GM23338 (cell line): ENCODE results near the gene SURF1. TPM values are rescaled to one million over a fixed set of nuclear protein-coding genes. Genes with fewer than 3 reads are reported as not detected.

Experiments
- ATAC-seq: fragments of 200-7000 bp; cut with Tn5 transposase; 3 replicates; pipeline ENCODE4 v1.9.1; 2020
- DNase-seq: peaks from one replicate; pipeline ENCODE4 v3.0.0-alpha.2; 2015; ENCODE audit warnings: low spot score
- H2AFZ ChIP-seq: fragments of 200-600 bp; sonication (generic); 2 replicates; pipeline ENCODE4 v1.8.0; 2016; ENCODE audit warnings: antibody characterized with exemption, mild to moderate bottlenecking, moderate library complexity
- H3F3A ChIP-seq: fragments of 200-600 bp; sonication (generic); replicated peaks from 2 replicates; pipeline ENCODE4 v1.8.0; 2017; ENCODE audit warnings: antibody characterized with exemption, mixed run types, low read depth
- H3K27ac ChIP-seq: fragments of 200-600 bp; sonication (generic); 2 replicates; pipeline ENCODE4 v1.6.1; 2016; ENCODE audit warnings: low read depth
- H3K27me3 ChIP-seq: fragments of 200-600 bp; sonication (generic); 2 replicates; pipeline ENCODE4 v1.8.0; 2016; ENCODE audit warnings: mild to moderate bottlenecking, mixed run types, moderate library complexity; ENCODE audit not compliant: insufficient read depth
- H3K36me3 ChIP-seq: fragments of 200-600 bp; sonication (generic); 2 replicates; pipeline ENCODE4 v1.8.0; 2016; ENCODE audit warnings: mild to moderate bottlenecking; ENCODE audit not compliant: insufficient read depth
- H3K4me1 ChIP-seq: fragments of 200-600 bp; sonication (generic); 2 replicates; pipeline ENCODE4 v1.8.0; 2016; ENCODE audit warnings: mild to moderate bottlenecking, moderate library complexity; ENCODE audit not compliant: insufficient read depth
- H3K4me2 ChIP-seq: fragments of 200-600 bp; sonication (generic); 2 replicates; pipeline ENCODE4 v1.7.1; 2017; ENCODE audit warnings: mixed run types
- H3K4me3 ChIP-seq: fragments of 200-600 bp; sonication (generic); 2 replicates; pipeline ENCODE4 v1.6.1; 2016; ENCODE audit warnings: mixed run types
- H3K79me2 ChIP-seq: fragments of 200-600 bp; sonication (generic); replicated peaks from 2 replicates; pipeline ENCODE4 v1.8.0; 2017; ENCODE audit warnings: mild to moderate bottlenecking; ENCODE audit not compliant: insufficient read depth
- H3K9me2 ChIP-seq: fragments of 200-600 bp; sonication (generic); 2 replicates; pipeline ENCODE4 v1.8.0; 2017; ENCODE audit not compliant: insufficient read depth
- H4K20me1 ChIP-seq: fragments of 200-600 bp; sonication (generic); replicated peaks from 2 replicates; pipeline ENCODE4 v1.8.0; 2017; ENCODE audit warnings: mild to moderate bottlenecking; ENCODE audit not compliant: insufficient read depth
- H3K27ac Mint-ChIP-seq: 2 replicates; pipeline ENCODE4 v1.8.0; 2020; ENCODE audit warnings: inconsistent platforms, mild to moderate bottlenecking, moderate library complexity, mixed read lengths
- H3K27me3 Mint-ChIP-seq: 3 replicates; pipeline ENCODE4 v1.8.0; 2022; ENCODE audit warnings: low read depth, mild to moderate bottlenecking, moderate library complexity, mixed read lengths, inconsistent platforms; ENCODE audit not compliant: insufficient read depth, poor library complexity
- H3K36me3 Mint-ChIP-seq: 3 replicates; pipeline ENCODE4 v1.8.0; 2021; ENCODE audit warnings: low read depth, mild to moderate bottlenecking, inconsistent platforms, moderate library complexity, mixed read lengths
- H3K4me1 Mint-ChIP-seq: 3 replicates; pipeline ENCODE4 v1.8.0; 2020; ENCODE audit warnings: mild to moderate bottlenecking, inconsistent platforms, mixed read lengths
- H3K4me3 Mint-ChIP-seq: 3 replicates; pipeline ENCODE4 v1.8.0; 2021; ENCODE audit warnings: moderate library complexity, mild to moderate bottlenecking, inconsistent platforms, mixed read lengths
- H3K9me3 Mint-ChIP-seq: 3 replicates; pipeline ENCODE4 v1.8.0; 2020; ENCODE audit warnings: moderate library complexity, mild to moderate bottlenecking, inconsistent platforms, mixed read lengths
- CREB1 ChIP-seq: fragments of 250-450 bp; sonication (Bioruptor Pico); IDR thresholded peaks from 2 replicates; pipeline ENCODE4 v1.5.0; 2020; ENCODE audit warnings: low read depth, mild to moderate bottlenecking, moderate library complexity
- ETS1 ChIP-seq: IDR thresholded peaks from 2 replicates; pipeline ENCODE4 v1.6.1; 2016; ENCODE audit warnings: antibody characterized with exemption
- EZH2 ChIP-seq: fragments of 200-600 bp; sonication (generic); IDR thresholded peaks from one replicate; pipeline ENCODE4 v1.8.0; 2017; ENCODE audit warnings: antibody characterized with exemption, mild to moderate bottlenecking, low read depth; ENCODE audit not compliant: unreplicated experiment
- EZH2phosphoT487 ChIP-seq: fragments of 200-600 bp; sonication (generic); IDR thresholded peaks from one replicate; pipeline ENCODE4 v1.8.1; 2018; ENCODE audit warnings: antibody characterized with exemption; ENCODE audit not compliant: unreplicated experiment
- JUNB ChIP-seq: IDR thresholded peaks from one replicate; pipeline ENCODE4 v1.6.1; 2016; ENCODE audit warnings: antibody characterized with exemption; ENCODE audit not compliant: unreplicated experiment
- NANOG ChIP-seq: IDR thresholded peaks from 2 replicates; pipeline ENCODE4 v1.6.1; 2016; ENCODE audit warnings: antibody characterized with exemption, borderline replicate concordance
- POLR2AphosphoS5 ChIP-seq: IDR thresholded peaks from 2 replicates; pipeline ENCODE4 v1.6.1; 2016; ENCODE audit warnings: antibody characterized with exemption, low read depth
- REST ChIP-seq: IDR thresholded peaks from one replicate; pipeline ENCODE4 v1.6.1; 2018; ENCODE audit warnings: antibody characterized with exemption; ENCODE audit not compliant: unreplicated experiment
- STAT1 ChIP-seq: IDR thresholded peaks from one replicate; pipeline ENCODE4 v1.6.1; 2016; ENCODE audit warnings: antibody characterized with exemption; ENCODE audit not compliant: unreplicated experiment
- ZNF114 ChIP-seq: fragments of 250-450 bp; sonication (Bioruptor Pico); IDR thresholded peaks from 2 replicates; pipeline ENCODE4 v1.5.0; 2020; ENCODE audit warnings: mild to moderate bottlenecking, moderate library complexity
- ZNF331 ChIP-seq: fragments of 250-450 bp; sonication (Bioruptor Pico); IDR thresholded peaks from 2 replicates; pipeline ENCODE4 v1.5.0; 2020; ENCODE audit warnings: low read depth, mild to moderate bottlenecking, moderate library complexity
- ZNF462 ChIP-seq: fragments of 250-450 bp; sonication (Bioruptor Pico); IDR thresholded peaks from 2 replicates; pipeline ENCODE4 v1.5.0; 2020; ENCODE audit warnings: mild to moderate bottlenecking, moderate library complexity
- polyA plus RNA-seq: library from polyadenylated mRNA; unstranded; fragments of >200 nt; fragmentation: Nextera tagmentation; extraction: Ambion mirVana; gene quantifications from 2 replicates; pipeline ENCODE4 v1.2.1, GENCODE V29; 2016
- total RNA-seq: library from RNA; depleted of rRNA; stranded (reverse); fragments of >200 nt; shearing (Covaris generic); gene quantifications from 2 replicates; pipeline ENCODE4 v1.2.3, GENCODE V29; 2014
- TF ChIP-seq, protein P1 (sequence below), 2 experiments: fragments of 200-600 bp in 1 of 2; sonication (generic) in 1 of 2; conservative IDR thresholded peaks; 2 replicates each; pipeline versions ENCODE4 v1.5.1 to v1.6.1; 2016 to 2017; ENCODE audit warnings: antibody characterized with exemption in 2 of 2, low read depth in 2 of 2, mild to moderate bottlenecking in 2 of 2, moderate library complexity in 1 of 2

The SURF1 gene
- total and polyA plus RNA-seq, 2 experiments from 2014 or later = 39.1 to 52.6 TPM

DNA sequence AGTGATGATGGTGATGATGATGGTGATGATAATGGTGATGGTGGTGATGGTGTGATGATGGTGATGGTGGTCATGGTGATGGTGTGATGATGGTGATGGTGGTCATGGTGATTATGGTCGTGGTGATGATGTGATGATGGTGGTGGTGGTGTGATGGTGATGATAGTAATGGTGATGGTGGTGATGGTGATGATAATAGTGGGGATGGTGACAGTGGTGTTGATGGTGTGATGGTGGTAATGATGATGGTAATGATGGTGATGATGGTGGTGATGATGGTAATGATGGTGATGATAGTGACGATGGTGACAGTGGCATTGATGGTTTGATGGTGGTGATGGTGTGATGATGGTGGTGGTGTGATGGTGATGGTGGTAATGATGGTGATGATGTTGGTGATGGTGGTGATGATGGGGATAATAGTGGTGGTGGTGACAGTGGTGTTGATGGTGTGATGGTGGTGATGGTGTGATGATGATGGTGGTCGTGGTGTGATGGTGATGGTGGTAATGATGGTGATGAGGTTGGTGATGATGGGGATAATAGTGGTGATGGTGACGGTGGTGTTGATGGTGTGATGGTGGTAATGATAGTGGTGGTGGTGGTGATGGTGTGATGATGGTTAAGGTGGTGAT lies 26.3 kb upstream of the SURF1 start:
- ATAC-seq = no peak
- H3K27ac ChIP-seq = no peak overlapping the region
- peaks cover 9% of the 10 kb centered on the region for H3K27me3 Mint-ChIP-seq
- H3K9me3 Mint-ChIP-seq = peaks cover 6% of the 10 kb centered on the region; the same call in 2 of the 3 replicates
- H3K4me3 ChIP-seq = no peak overlapping the region
- H3K4me1 Mint-ChIP-seq = no peaks in the 10 kb centered on the region
- H3K4me3 Mint-ChIP-seq = no peak overlapping the region
- no peaks in the 10 kb centered on the region for H3K36me3 ChIP-seq
- H3K9me2 ChIP-seq = peaks cover 11% of the 10 kb centered on the region; the same call in 1 of the 2 replicates
- H3F3A ChIP-seq = no peaks in the 10 kb centered on the region
- H3K79me2 ChIP-seq = no peaks in the 10 kb centered on the region
- H2AFZ ChIP-seq = no peak overlapping the region
- H3K4me2 ChIP-seq = no peak overlapping the region
- no peaks in the 10 kb centered on the region for H3K4me1 ChIP-seq
- no peak for DNase-seq
- peaks cover 2% of the 10 kb centered on the region; the same call in 1 of the 2 replicates for H3K27me3 ChIP-seq
- H3K36me3 Mint-ChIP-seq = no peaks in the 10 kb centered on the region
- no peak for TF ChIP-seq ZNF114 (CRISPR knock-in tag)
- TF ChIP-seq JUNB = no peak
- no peak for TF ChIP-seq CREB1
- TF ChIP-seq EZH2 = no peak
- TF ChIP-seq, protein P1, sequence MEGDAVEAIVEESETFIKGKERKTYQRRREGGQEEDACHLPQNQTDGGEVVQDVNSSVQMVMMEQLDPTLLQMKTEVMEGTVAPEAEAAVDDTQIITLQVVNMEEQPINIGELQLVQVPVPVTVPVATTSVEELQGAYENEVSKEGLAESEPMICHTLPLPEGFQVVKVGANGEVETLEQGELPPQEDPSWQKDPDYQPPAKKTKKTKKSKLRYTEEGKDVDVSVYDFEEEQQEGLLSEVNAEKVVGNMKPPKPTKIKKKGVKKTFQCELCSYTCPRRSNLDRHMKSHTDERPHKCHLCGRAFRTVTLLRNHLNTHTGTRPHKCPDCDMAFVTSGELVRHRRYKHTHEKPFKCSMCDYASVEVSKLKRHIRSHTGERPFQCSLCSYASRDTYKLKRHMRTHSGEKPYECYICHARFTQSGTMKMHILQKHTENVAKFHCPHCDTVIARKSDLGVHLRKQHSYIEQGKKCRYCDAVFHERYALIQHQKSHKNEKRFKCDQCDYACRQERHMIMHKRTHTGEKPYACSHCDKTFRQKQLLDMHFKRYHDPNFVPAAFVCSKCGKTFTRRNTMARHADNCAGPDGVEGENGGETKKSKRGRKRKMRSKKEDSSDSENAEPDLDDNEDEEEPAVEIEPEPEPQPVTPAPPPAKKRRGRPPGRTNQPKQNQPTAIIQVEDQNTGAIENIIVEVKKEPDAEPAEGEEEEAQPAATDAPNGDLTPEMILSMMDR (conservative IDR thresholded peaks at IDR 0.05; ENCODE audit: low read depth in 2 of 2) = no peak
- TF ChIP-seq ETS1 = no peak
- no peak for TF ChIP-seq POLR2AphosphoS5
- TF ChIP-seq EZH2phosphoT487 = no peak
- TF ChIP-seq ZNF462 (CRISPR knock-in tag) = no peak
- TF ChIP-seq STAT1 = no peak
- TF ChIP-seq NANOG = no peak
- TF ChIP-seq REST = no peak
- TF ChIP-seq ZNF331 (CRISPR knock-in tag) = no peak
- H4K20me1 ChIP-seq = no peaks in the 10 kb centered on the region; the same call in 1 of the 2 replicates
- H3K27ac Mint-ChIP-seq = no peak overlapping the region
